Measurements from ENCODE around the gene GPX6. TPM values are rescaled to one million over a fixed set of nuclear protein-coding genes. Genes with fewer than 3 reads are reported as not detected.
"Not testable (repeated sequence)": the region's sequence is repeated elsewhere in the genome, so short reads cannot be mapped to it uniquely, and the experiment has no call there.

The GPX6 gene
- total and polyA plus RNA-seq, 2 donors (not counting 1 experiment from before 2014, with no cell fraction given): not detected

DNA sequence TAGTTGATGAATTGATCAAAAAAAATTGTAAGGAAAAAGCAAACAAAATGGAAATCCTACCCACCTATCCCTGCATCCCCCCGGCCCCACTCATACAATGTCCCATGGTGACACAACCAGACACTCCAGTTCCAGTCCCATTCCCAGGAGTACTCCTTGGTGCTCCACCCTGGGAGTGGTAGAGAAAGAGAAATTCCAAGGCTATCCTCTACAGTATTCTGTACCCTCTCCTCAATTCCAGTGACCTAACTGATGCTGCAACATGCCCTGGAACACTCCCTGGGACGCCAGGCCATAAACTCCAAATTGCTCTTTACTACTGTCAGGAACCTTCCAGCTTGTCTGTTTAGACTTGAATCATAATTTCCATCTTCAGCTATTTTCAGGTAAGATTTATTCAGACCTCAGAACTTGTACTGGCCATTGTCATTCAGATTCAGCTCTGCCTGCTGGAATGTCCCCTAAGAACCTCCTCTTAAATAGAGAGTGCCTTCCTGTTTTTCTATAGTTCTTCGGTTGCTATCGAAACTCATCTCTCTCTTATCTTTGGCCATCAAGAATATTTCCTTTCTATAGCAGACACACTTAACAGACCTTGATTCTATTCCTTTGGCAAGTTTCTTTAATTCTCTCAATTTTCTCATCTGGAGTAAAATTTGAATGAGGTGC is 8.7 kb downstream of the GPX6 start:
- Histone ChIP-seq H4K20me1 (ENCODE audit: control insufficient read depth, extremely low read depth, insufficient read depth, low read length) (no peaks in the 10 kb centered on the region), H3K36me3 (ENCODE audit: control insufficient read depth, insufficient read depth, low read length) (no peaks in the 10 kb centered on the region), H3K4me1 (ENCODE audit: control insufficient read depth, extremely low read depth, insufficient read depth, low read length) (no peaks in the 10 kb centered on the region), H3K9me3 (ENCODE audit: control insufficient read depth, insufficient read depth, low read depth, low read length) (no peaks in the 10 kb centered on the region), H3K27me3 (ENCODE audit: control insufficient read depth, insufficient read depth, low read length) (no peaks in the 10 kb centered on the region), H3K4me2 (ENCODE audit: extremely low read depth, insufficient read depth, low read length) (no peak overlapping the region), H3K4me3 (replicated peaks in 1 of 4; ENCODE audit: control extremely low read depth in 1 of 4, insufficient read depth in 1 of 4, low read depth in 3 of 4, low read length in 4 of 4) (no peak overlapping the region), H3K27ac (ENCODE audit: insufficient read depth, low read length) (no peak overlapping the region), H3K79me2 (ENCODE audit: control insufficient read depth, insufficient read depth, low read length) (no peaks in the 10 kb centered on the region), H3K9ac (ENCODE audit: insufficient read depth, low read length) (no peak overlapping the region), H2AFZ (ENCODE audit: low read length) (no peak overlapping the region)
- no peak for DNase-seq (ENCODE audit: low read depth in 2 of 2)
- TF ChIP-seq, protein P1, sequence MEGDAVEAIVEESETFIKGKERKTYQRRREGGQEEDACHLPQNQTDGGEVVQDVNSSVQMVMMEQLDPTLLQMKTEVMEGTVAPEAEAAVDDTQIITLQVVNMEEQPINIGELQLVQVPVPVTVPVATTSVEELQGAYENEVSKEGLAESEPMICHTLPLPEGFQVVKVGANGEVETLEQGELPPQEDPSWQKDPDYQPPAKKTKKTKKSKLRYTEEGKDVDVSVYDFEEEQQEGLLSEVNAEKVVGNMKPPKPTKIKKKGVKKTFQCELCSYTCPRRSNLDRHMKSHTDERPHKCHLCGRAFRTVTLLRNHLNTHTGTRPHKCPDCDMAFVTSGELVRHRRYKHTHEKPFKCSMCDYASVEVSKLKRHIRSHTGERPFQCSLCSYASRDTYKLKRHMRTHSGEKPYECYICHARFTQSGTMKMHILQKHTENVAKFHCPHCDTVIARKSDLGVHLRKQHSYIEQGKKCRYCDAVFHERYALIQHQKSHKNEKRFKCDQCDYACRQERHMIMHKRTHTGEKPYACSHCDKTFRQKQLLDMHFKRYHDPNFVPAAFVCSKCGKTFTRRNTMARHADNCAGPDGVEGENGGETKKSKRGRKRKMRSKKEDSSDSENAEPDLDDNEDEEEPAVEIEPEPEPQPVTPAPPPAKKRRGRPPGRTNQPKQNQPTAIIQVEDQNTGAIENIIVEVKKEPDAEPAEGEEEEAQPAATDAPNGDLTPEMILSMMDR (conservative IDR thresholded peaks at IDR 0.05 in 1 of 2, IDR thresholded peaks at IDR 0.05 in 1 of 2; ENCODE audit: low read depth in 1 of 2, low read length in 2 of 2): no peak
- no peak for TF ChIP-seq EZH2 (IDR thresholded peaks at IDR 0.05; ENCODE audit: low read length, missing control alignments)

DNA sequence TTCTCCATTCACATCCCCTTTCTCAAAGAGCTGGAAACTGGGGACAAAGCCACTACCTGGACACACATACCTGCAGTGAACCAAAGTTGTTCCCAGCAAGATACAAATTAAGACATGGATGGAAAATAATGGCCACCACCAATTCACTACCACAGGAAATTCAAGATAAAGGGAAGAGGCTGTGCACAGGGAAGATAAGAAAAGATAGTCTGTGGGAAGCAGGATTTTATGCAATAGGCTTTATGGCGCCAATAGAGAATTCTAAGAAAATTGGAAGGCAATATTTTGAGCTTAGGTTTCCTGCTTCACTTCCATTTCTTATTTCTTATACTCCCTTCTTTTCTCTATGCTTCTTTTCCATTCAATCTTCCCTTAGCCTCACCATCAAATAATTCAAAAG is 9.9 kb downstream of the GPX6 start:
- TF ChIP-seq, protein P1 (conservative IDR thresholded peaks at IDR 0.05 in 1 of 2, IDR thresholded peaks at IDR 0.05 in 1 of 2; ENCODE audit: low read depth in 1 of 2, low read length in 2 of 2): no peak
- no peak for TF ChIP-seq EZH2 (IDR thresholded peaks at IDR 0.05; ENCODE audit: low read length, missing control alignments)
- no peak for DNase-seq (ENCODE audit: low read depth in 2 of 2)

DNA sequence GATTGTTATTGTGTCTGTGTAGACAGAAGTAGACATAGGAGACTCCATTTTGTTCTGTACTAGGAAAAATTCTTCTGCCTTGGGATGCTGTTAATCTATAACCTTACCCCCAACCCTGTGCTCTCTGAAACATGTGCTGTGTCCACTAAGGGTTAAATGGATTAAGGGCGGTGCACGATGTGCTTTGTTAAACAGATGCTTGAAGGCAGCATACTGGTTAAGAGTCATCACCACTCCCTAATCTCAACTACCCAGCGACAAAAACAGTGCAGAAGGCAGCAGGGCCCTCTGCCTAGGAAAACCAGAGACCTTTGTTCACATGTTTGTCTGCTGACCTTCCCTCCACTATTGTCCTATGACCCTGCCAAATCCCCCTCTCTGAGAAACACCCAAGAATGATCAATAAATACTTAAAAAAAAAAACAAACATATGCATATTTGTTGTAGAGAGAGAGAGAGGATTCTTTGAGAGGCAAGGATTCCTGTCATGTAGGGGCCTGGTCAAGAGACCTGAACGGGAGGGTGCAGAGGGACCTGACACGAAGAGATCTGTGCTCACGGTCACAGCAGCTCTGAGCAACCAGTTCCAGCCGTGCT is 12.8 kb downstream of the GPX6 start:
- H4K20me1 ChIP-seq (ENCODE audit: control insufficient read depth, extremely low read depth, insufficient read depth, low read length); H3K27me3 ChIP-seq (ENCODE audit: control insufficient read depth, insufficient read depth, low read length); H3K27ac ChIP-seq (ENCODE audit: insufficient read depth, low read length); H3K9me3 ChIP-seq (ENCODE audit: control insufficient read depth, insufficient read depth, low read depth, low read length); H3K4me3 ChIP-seq (replicated peaks in 1 of 4; ENCODE audit: control extremely low read depth in 1 of 4, insufficient read depth in 1 of 4, low read depth in 3 of 4, low read length in 4 of 4); H2AFZ ChIP-seq (ENCODE audit: low read length); H3K36me3 ChIP-seq (ENCODE audit: control insufficient read depth, insufficient read depth, low read length); H3K4me1 ChIP-seq (ENCODE audit: control insufficient read depth, extremely low read depth, insufficient read depth, low read length); H3K9ac ChIP-seq (ENCODE audit: insufficient read depth, low read length); H3K79me2 ChIP-seq (ENCODE audit: control insufficient read depth, insufficient read depth, low read length); DNase-seq (ENCODE audit: low read depth in 2 of 2); H3K4me2 ChIP-seq (ENCODE audit: extremely low read depth, insufficient read depth, low read length): not testable (repeated sequence)

More for the DNA sequence above, 9.9 kb downstream of the GPX6 start:
- Histone ChIP-seq H2AFZ (ENCODE audit: low read length) (no peak overlapping the region), H3K9ac (ENCODE audit: insufficient read depth, low read length) (no peak overlapping the region), H3K36me3 (ENCODE audit: control insufficient read depth, insufficient read depth, low read length) (no peaks in the 10 kb centered on the region), H3K27ac (ENCODE audit: insufficient read depth, low read length) (no peak overlapping the region), H3K9me3 (ENCODE audit: control insufficient read depth, insufficient read depth, low read depth, low read length) (no peaks in the 10 kb centered on the region), H3K4me1 (ENCODE audit: control insufficient read depth, extremely low read depth, insufficient read depth, low read length) (no peaks in the 10 kb centered on the region), H3K4me3 (replicated peaks in 1 of 4; ENCODE audit: control extremely low read depth in 1 of 4, insufficient read depth in 1 of 4, low read depth in 3 of 4, low read length in 4 of 4) (no peak overlapping the region), H3K27me3 (ENCODE audit: control insufficient read depth, insufficient read depth, low read length) (no peaks in the 10 kb centered on the region), H3K79me2 (ENCODE audit: control insufficient read depth, insufficient read depth, low read length) (no peaks in the 10 kb centered on the region), H4K20me1 (ENCODE audit: control insufficient read depth, extremely low read depth, insufficient read depth, low read length) (no peaks in the 10 kb centered on the region), H3K4me2 (ENCODE audit: extremely low read depth, insufficient read depth, low read length) (no peak overlapping the region)

DNA sequence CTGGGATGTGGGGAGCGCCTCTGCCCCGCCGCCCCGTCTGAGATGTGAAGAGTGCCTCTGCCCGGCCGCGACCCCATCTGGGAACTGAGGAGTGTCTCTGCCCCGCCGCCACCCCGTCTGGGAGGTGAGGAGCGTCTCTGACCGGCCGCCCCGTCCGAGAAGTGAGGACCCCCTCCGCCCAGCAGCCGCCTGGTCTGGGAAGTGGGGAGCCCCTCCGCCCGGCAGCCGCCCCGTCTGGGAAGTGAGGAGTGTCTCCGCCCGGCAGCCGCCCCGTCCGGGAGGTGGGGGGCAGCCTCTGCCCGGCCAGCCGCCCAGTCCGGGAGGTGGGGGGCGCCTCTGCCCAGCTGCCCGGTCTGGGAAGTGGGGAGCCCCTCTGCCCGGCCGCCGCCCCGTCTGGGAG is 13.5 kb downstream of the GPX6 start:
- not testable (repeated sequence) for H3K27ac ChIP-seq (ENCODE audit: insufficient read depth, low read length); DNase-seq (ENCODE audit: low read depth in 2 of 2); H4K20me1 ChIP-seq (ENCODE audit: control insufficient read depth, extremely low read depth, insufficient read depth, low read length); H3K9ac ChIP-seq (ENCODE audit: insufficient read depth, low read length); H3K9me3 ChIP-seq (ENCODE audit: control insufficient read depth, insufficient read depth, low read depth, low read length); H3K4me1 ChIP-seq (ENCODE audit: control insufficient read depth, extremely low read depth, insufficient read depth, low read length); H2AFZ ChIP-seq (ENCODE audit: low read length); H3K4me3 ChIP-seq (replicated peaks in 1 of 4; ENCODE audit: control extremely low read depth in 1 of 4, insufficient read depth in 1 of 4, low read depth in 3 of 4, low read length in 4 of 4); H3K4me2 ChIP-seq (ENCODE audit: extremely low read depth, insufficient read depth, low read length); H3K27me3 ChIP-seq (ENCODE audit: control insufficient read depth, insufficient read depth, low read length); H3K36me3 ChIP-seq (ENCODE audit: control insufficient read depth, insufficient read depth, low read length); H3K79me2 ChIP-seq (ENCODE audit: control insufficient read depth, insufficient read depth, low read length)
